ENCODE measurements around the gene FAM151A. TPM values are rescaled to one million over a fixed set of nuclear protein-coding genes. Genes with fewer than 3 reads are reported as not detected.

FAM151A gene
- total and polyA plus RNA-seq, 2 of the 13 experiments (the other 11 are each of a cell fraction or from before 2014, with no cell fraction given) = 0.29 to 3.6 TPM

- BruUV-seq (replicated peaks) = no TSS peak
- H3K27me3 ChIP-seq (ENCODE audit: control insufficient read depth in 1 of 2, insufficient read depth in 2 of 2, low read length in 2 of 2) = no peaks in the 10 kb centered on the region
- H4K20me1 ChIP-seq (ENCODE audit: insufficient read depth, low read length) = no peaks in the 10 kb centered on the region
- DNase-seq (ENCODE audit: low spot score) (no peak), FAIRE-seq (no peak), ATAC-seq (no peak)
- H2AFZ ChIP-seq (ENCODE audit: low read length) = no peak overlapping the region
- H3K36me3 ChIP-seq (replicated peaks in 1 of 2; ENCODE audit: control insufficient read depth in 1 of 2, insufficient read depth in 2 of 2, low read length in 2 of 2) = no peaks in the 10 kb centered on the region
- no peak overlapping the region for H3K9ac ChIP-seq (ENCODE audit: insufficient read depth, low read depth, low read length)
- H3K4me2 ChIP-seq (ENCODE audit: low read depth, low read length) = no peak overlapping the region
- no peak for TF ChIP-seq TAF15 (IDR thresholded peaks at IDR 0.05; ENCODE audit: low read depth, low read length, poor library complexity, severe bottlenecking)
- TF ChIP-seq ZNF749 (CRISPR knock-in tag; IDR thresholded peaks at IDR 0.05; ENCODE audit: borderline replicate concordance) = no peak
- no peak for TF ChIP-seq ZNF747 (CRISPR knock-in tag; IDR thresholded peaks at IDR 0.05; ENCODE audit: borderline replicate concordance)
- TF ChIP-seq ZNF33B (CRISPR knock-in tag; IDR thresholded peaks at IDR 0.05) = no peak
- no peak for TF ChIP-seq NFE2 (CRISPR knock-in tag; IDR thresholded peaks at IDR 0.05)
- TF ChIP-seq RNF2 (conservative IDR thresholded peaks at IDR 0.05; ENCODE audit: low read depth) = no peak
- no peak for TF ChIP-seq EEA1 (CRISPR knock-in tag; IDR thresholded peaks at IDR 0.05; ENCODE audit: borderline replicate concordance)
- no peak for TF ChIP-seq ESRRA (CRISPR knock-in tag; IDR thresholded peaks at IDR 0.05; ENCODE audit: low read depth)
- TF ChIP-seq MTA3 (CRISPR knock-in tag; IDR thresholded peaks at IDR 0.05) = no peak
- TF ChIP-seq, protein P1, sequence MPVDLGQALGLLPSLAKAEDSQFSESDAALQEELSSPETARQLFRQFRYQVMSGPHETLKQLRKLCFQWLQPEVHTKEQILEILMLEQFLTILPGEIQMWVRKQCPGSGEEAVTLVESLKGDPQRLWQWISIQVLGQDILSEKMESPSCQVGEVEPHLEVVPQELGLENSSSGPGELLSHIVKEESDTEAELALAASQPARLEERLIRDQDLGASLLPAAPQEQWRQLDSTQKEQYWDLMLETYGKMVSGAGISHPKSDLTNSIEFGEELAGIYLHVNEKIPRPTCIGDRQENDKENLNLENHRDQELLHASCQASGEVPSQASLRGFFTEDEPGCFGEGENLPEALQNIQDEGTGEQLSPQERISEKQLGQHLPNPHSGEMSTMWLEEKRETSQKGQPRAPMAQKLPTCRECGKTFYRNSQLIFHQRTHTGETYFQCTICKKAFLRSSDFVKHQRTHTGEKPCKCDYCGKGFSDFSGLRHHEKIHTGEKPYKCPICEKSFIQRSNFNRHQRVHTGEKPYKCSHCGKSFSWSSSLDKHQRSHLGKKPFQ (CRISPR knock-in tag; IDR thresholded peaks at IDR 0.05; ENCODE audit: insufficient replicate concordance) = no peak
- no peak for TF ChIP-seq NCOA5 (CRISPR knock-in tag; IDR thresholded peaks at IDR 0.05)
- TF ChIP-seq ZBTB49 (CRISPR knock-in tag; IDR thresholded peaks at IDR 0.05; ENCODE audit: borderline replicate concordance) = no peak
- TF ChIP-seq ZSCAN29 (CRISPR knock-in tag; conservative IDR thresholded peaks at IDR 0.05) = no peak
- TF ChIP-seq ZNF160 (CRISPR knock-in tag; IDR thresholded peaks at IDR 0.05) = no peak
- TF ChIP-seq ZNF136 (CRISPR knock-in tag; IDR thresholded peaks at IDR 0.05; ENCODE audit: low read depth) = no peak
- TF ChIP-seq SMAD3 (CRISPR knock-in tag; IDR thresholded peaks at IDR 0.05) = no peak
- no peak for TF ChIP-seq ZNF430 (CRISPR knock-in tag; IDR thresholded peaks at IDR 0.05)
- no peak for TF ChIP-seq ONECUT2 (CRISPR knock-in tag; IDR thresholded peaks at IDR 0.05)
- no peak overlapping the region for H3K27ac ChIP-seq (ENCODE audit: extremely low read length, insufficient read depth, low read length)
- H3K4me3 ChIP-seq (replicated peaks in 1 of 3; ENCODE audit: insufficient read depth in 1 of 3, low read depth in 2 of 3, low read length in 3 of 3) = no peak overlapping the region
- 100% methylated on average over 2 of the region's 2 CpGs for WGBS (ENCODE audit: low lambda C conversion rate)
- ChIA-PET CTCF (ENCODE audit: low intra/inter-chr PET ratio, low total read pairs) (no interaction called here), POLR2A (no interaction called here)
- no peaks in the 10 kb centered on the region for H3K9me3 ChIP-seq (ENCODE audit: low read length)
- peaks cover 35% of the 10 kb centered on the region for H3K4me1 ChIP-seq (ENCODE audit: insufficient read depth, low read length)
- intact Hi-C loops (cut with micrococcal nuclease; ENCODE audit: unreplicated experiment) = no loop called here
- no peaks in the 10 kb centered on the region for H3K79me2 ChIP-seq (ENCODE audit: insufficient read depth, low read length)
- in situ Hi-C loops (cut with HindIII; ENCODE audit: extremely low pct_ligation_motif_present, low pct_unique_long_range_greater_than_20kb) = no loop called here
Observed at GRCh38 chr1:54583871-54584270, 39.5 kb downstream of the FAM151A start.

Measured in HepG2 (cell line).